Natural killer cell (primary cell): ENCODE data around the gene KIAA0232. TPM values are rescaled to one million over a fixed set of nuclear protein-coding genes. Genes with fewer than 3 reads are reported as not detected.

Experiments
- ATAC-seq, 3 donors: fragments of 150-1000 bp in 2 of 3; fragments of 200-7000 bp in 1 of 3; cut with Tn5 transposase; 1 replicate in 1 of 3; 2 replicates in 2 of 3; pipeline ENCODE4 v1.10.0; 2021; ENCODE audit warnings: mild to moderate bottlenecking in 2 of 3, moderate library complexity in 2 of 3
- DNase-seq, 2 donors: peaks; one replicate each; pipeline versions ENCODE4 v3.0.0 to v3.0.0-alpha.2; 2013 to 2021; ENCODE audit warnings: mixed read lengths in 1 of 2
- H3K27ac ChIP-seq: one replicate; pipeline ENCODE4 v1.5.1; 2013; ENCODE audit warnings: mild to moderate bottlenecking, low read length
- H3K27me3 ChIP-seq: one replicate; pipeline ENCODE4 v1.6.1; 2013; ENCODE audit warnings: low read length; ENCODE audit not compliant: control insufficient read depth, insufficient read depth
- H3K36me3 ChIP-seq: one replicate; pipeline ENCODE4 v1.6.1; 2013; ENCODE audit warnings: low read length; ENCODE audit not compliant: control insufficient read depth, insufficient read depth
- H3K4me1 ChIP-seq: one replicate; pipeline ENCODE4 v1.6.1; 2013; ENCODE audit warnings: low read length; ENCODE audit not compliant: control insufficient read depth, insufficient read depth
- H3K4me3 ChIP-seq: one replicate; pipeline ENCODE4 v1.5.1; 2013; ENCODE audit warnings: low read length
- H3K9me3 ChIP-seq: one replicate; pipeline ENCODE4 v1.6.1; 2013; ENCODE audit warnings: low read length; ENCODE audit not compliant: control insufficient read depth, insufficient read depth
- H3K27ac Mint-ChIP-seq, 2 donors: one replicate each; pipeline ENCODE4 v1.8.0; 2022; ENCODE audit warnings: mild to moderate bottlenecking in 2 of 2, mixed read lengths in 2 of 2, moderate library complexity in 1 of 2
- H3K27me3 Mint-ChIP-seq, 2 donors: one replicate each; pipeline ENCODE4 v1.8.0; 2022; ENCODE audit warnings: low read depth in 2 of 2, mixed read lengths in 2 of 2
- H3K36me3 Mint-ChIP-seq: one replicate; pipeline ENCODE4 v1.8.0; 2022; ENCODE audit warnings: mixed read lengths
- H3K4me1 Mint-ChIP-seq, 2 donors: one replicate each; pipeline ENCODE4 v1.8.0; 2022; ENCODE audit warnings: mixed read lengths in 2 of 2
- H3K4me3 Mint-ChIP-seq: one replicate; pipeline ENCODE4 v1.8.0; 2022; ENCODE audit warnings: mild to moderate bottlenecking, moderate library complexity, mixed read lengths
- H3K9me3 Mint-ChIP-seq, 2 donors: one replicate each; pipeline ENCODE4 v1.8.0; 2022; ENCODE audit warnings: mixed read lengths in 2 of 2
- WGBS: methylation state at CpG from one replicate; pipeline ENCODE4 v1.1.7; 2013; ENCODE audit warnings: missing lambda C conversion rate; ENCODE audit not compliant: insufficient coverage; 5-methylcytosine and 5-hydroxymethylcytosine counted together
- intact Hi-C: fragments of 100-400 bp; cut with micrococcal nuclease; formaldehyde crosslinking; loops from one replicate; pipeline ENCODE4 v1.14.2; 2022
- total RNA-seq, 4 donors: library from RNA; stranded (reverse); fragments of 120-200 nt in 1 of 4; gene quantifications; one replicate each; pipeline versions ENCODE4 v1.2.3 to v1.2.4, GENCODE V29; 2013 to 2022
- TF ChIP-seq, protein P1 (sequence below): fragments of 200-600 bp; IDR thresholded peaks from one replicate; pipeline ENCODE4 v1.8.0; 2022; ENCODE audit warnings: antibody characterized with exemption

KIAA0232 gene
- total RNA-seq, 3 donors from 2014 or later (not counting 1 experiment from before 2014, with no cell fraction given) = 24.7 to 30.3 (median 28.6) TPM

DNA sequence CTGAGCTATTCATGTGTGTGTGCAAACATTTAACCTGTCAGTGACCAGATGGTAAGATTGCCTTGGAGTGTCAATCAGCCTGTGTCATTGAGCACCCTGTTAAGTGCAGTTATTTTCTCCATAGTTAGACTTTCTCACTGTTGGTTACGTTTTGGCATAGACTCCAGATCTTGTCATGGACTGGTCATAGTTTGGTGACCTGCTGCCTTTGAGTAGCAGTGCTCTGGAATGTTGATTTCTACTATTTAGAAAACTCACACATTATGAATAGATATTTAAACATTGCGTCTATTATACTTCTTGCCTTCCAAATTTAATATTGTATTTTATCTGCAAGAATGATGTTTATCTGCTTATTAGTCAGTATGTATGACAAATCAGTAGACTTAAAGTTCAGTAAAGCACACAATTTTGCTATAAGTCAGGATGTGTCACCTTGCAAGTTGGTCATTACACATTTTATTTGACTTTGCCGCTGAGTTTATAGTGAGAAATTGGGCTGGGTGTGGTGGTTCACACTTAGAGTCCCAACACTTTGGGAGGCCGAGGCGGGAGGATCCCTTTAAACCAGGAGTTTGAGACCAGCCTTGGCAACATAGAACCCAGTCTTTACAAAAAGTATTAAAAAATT is 42.4 kb downstream of the KIAA0232 start:
- peaks cover 56 to 57% of the 10 kb centered on the region in 2 donors for H3K4me1 Mint-ChIP-seq
- peak overlapping the region; percentile 81 for H3K4me3 Mint-ChIP-seq
- H3K36me3 Mint-ChIP-seq = no peaks in the 10 kb centered on the region
- peaks cover 16% of the 10 kb centered on the region for H3K36me3 ChIP-seq
- 49% methylated on average over 4 of the region's 5 CpGs for WGBS
- peak overlapping the region; percentile 74 for H3K27ac ChIP-seq
- intact Hi-C loops = loop anchor here (1.0 kb wide), 1 partner anchor 42 kb away; no protein-coding TSS in a partner anchor
- H3K27me3 Mint-ChIP-seq = no peaks in the 10 kb centered on the region
- H3K27ac Mint-ChIP-seq = peak overlapping the region; percentile 90 to 95
- peak; percentile 58 to 75 (median 72) for ATAC-seq
- H3K4me1 ChIP-seq = peaks cover 30% of the 10 kb centered on the region
- TF ChIP-seq, protein P1, sequence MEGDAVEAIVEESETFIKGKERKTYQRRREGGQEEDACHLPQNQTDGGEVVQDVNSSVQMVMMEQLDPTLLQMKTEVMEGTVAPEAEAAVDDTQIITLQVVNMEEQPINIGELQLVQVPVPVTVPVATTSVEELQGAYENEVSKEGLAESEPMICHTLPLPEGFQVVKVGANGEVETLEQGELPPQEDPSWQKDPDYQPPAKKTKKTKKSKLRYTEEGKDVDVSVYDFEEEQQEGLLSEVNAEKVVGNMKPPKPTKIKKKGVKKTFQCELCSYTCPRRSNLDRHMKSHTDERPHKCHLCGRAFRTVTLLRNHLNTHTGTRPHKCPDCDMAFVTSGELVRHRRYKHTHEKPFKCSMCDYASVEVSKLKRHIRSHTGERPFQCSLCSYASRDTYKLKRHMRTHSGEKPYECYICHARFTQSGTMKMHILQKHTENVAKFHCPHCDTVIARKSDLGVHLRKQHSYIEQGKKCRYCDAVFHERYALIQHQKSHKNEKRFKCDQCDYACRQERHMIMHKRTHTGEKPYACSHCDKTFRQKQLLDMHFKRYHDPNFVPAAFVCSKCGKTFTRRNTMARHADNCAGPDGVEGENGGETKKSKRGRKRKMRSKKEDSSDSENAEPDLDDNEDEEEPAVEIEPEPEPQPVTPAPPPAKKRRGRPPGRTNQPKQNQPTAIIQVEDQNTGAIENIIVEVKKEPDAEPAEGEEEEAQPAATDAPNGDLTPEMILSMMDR = no peak
- DNase-seq = peak in 1 of 2 donors; percentile 46
- peaks cover 9% of the 10 kb centered on the region for H3K9me3 ChIP-seq
- peaks cover 0 to 2% of the 10 kb centered on the region in 2 donors for H3K9me3 Mint-ChIP-seq
- H3K27me3 ChIP-seq = no peaks in the 10 kb centered on the region
- no peak overlapping the region for H3K4me3 ChIP-seq

DNA sequence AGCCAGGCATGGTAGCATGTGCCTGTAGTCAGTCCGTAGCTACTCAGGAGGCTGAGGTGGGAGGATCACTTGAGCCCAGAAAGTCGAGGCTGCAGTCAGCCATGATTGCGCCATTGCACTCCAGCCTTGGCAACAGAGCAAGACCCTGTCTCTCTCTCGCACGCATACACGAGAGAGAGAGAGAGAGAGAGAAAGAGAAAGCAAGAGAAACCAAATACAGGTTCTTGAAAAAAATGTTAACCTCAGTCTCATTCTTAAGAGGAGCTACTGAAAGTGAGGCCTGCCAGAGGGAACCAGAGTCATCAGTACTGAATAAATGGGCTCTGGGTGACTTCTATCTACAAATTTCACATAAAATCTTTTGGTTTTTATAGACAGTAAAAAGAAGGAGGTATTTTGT is 42.9 kb downstream of the KIAA0232 start:
- 75% methylated on average over 3 of the region's 6 CpGs for WGBS
- ATAC-seq = peak; percentile 70 to 82 (median 80)
- Histone ChIP-seq H3K27me3 (no peaks in the 10 kb centered on the region), H3K27ac (peak overlapping the region; percentile 74), H3K4me1 (peaks cover 30% of the 10 kb centered on the region), H3K36me3 (peaks cover 17% of the 10 kb centered on the region), H3K9me3 (peaks cover 7% of the 10 kb centered on the region), H3K4me3 (no peak overlapping the region)
- Mint-ChIP-seq H3K27me3 (no peaks in the 10 kb centered on the region), H3K36me3 (no peaks in the 10 kb centered on the region), H3K27ac (peak overlapping the region; percentile 90 to 95), H3K9me3 (no peaks in the 10 kb centered on the region), H3K4me3 (peak overlapping the region; percentile 81), H3K4me1 (peaks cover 53 to 54% of the 10 kb centered on the region in 2 donors)
- intact Hi-C loops = loop anchor here (1.0 kb wide), 1 partner anchor 42 kb away; no protein-coding TSS in a partner anchor
- peak in 1 of 2 donors; percentile 25 for DNase-seq
- TF ChIP-seq, protein P1 = no peak

DNA sequence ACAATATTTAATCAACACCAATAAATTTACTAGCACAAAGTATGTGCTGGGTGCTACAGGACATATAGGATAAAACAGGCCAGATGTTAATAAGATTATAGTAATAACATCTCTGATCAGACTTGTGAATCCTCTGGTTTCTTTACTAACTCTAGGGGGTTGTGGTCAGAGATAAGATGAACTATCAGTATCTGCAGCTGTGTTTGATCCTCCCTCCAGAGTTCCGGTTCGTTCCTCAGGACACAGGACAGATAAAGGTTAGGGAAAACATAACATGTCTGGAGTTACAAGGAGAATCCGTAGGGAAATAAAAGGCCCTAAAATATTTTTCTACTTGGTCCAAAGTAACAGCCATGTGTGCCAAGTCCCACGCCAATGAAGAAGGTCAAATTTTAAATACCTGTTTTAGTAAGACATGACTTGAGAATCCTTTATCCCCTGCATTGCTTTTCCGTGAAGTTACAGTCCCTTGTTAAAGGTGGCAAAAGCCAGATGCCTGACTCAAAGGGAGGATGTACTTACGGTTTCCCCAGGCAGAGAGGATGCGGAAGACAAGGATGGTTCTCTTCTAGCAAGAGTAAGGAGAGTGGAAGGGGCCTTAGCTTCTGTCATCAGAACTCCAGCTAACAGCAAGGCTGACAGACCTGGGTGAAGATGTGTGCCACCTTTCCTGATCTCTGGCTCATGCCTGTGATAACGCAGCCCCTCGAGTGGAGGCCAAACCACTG is 44.4 kb downstream of the KIAA0232 start:
- intact Hi-C loops = no loop called here
- H3K36me3 Mint-ChIP-seq = no peaks in the 10 kb centered on the region
- Histone ChIP-seq H3K36me3 (peaks cover 25% of the 10 kb centered on the region), H3K27me3 (no peaks in the 10 kb centered on the region), H3K27ac (peak overlapping the region; percentile 74), H3K9me3 (no peaks in the 10 kb centered on the region), H3K4me3 (no peak overlapping the region), H3K4me1 (peaks cover 30% of the 10 kb centered on the region)
- H3K27ac Mint-ChIP-seq = peak overlapping the region; percentile 90 to 95
- H3K27me3 Mint-ChIP-seq = no peaks in the 10 kb centered on the region
- DNase-seq (no peak), ATAC-seq (peak in 1 of 3 donors; percentile 15)
- TF ChIP-seq, protein P1 = no peak
- no peaks in the 10 kb centered on the region for H3K9me3 Mint-ChIP-seq
- WGBS = 86% methylated on average over 9 of the region's 9 CpGs
- H3K4me1 Mint-ChIP-seq = peaks cover 54 to 58% of the 10 kb centered on the region in 2 donors
- peak overlapping the region; percentile 81 for H3K4me3 Mint-ChIP-seq
